Measurements from ENCODE around the gene TMEM250. TPM values are rescaled to one million over a fixed set of nuclear protein-coding genes. Genes with fewer than 3 reads are reported as not detected.

Gene TMEM250
- total RNA-seq, 1 donor from 2014 or later = 26.9 TPM

DNA sequence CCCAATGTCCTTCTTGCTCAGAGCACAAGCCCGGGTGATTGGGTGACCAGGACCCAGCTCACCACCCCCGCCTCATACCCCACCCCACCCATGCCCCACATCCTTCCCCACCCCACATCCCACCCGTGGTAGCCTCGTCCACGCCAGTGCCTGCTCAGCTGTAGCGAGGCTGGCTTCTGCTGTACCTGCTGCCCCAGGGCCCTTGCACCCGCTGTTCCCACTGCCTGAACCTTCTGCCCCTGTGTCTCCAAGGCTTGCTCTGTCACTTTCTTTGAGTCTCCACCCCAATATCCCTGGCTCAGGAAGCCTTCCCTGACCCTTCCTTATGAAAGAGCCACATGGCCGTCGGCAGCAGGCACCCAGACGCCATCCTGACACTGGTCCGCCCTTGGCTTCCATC lies 20.5 kb downstream of the TMEM250 start:
- DNase-seq (ENCODE audit: low spot score in 2 of 2) (no peak), FAIRE-seq (no peak)

DNA sequence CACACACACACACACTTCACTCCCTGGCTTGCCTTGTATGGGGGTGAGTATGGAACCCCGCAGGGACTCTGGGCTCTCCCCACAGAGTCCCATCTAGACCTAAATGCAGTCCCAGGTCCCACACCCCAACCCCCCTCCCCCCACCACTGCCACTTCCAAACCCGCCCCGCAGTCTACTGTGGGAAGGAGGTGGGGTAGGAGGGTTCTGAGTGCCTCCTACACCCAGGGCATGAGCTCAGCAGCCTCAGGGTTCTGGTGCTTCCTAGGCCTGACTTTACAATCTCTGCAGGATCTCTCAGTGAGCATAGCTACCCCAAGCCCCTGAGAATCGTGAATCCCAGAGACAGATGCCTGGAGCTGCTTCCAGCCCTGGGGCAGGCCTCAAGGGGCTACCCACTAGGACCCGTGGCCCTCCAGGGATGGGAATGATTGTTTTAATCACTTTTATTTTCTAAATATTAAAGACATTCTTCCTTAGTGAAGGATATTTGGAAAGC lies 22.1 kb downstream of the TMEM250 start:
- FAIRE-seq (no peak), DNase-seq (ENCODE audit: low spot score in 2 of 2) (no peak)

DNA sequence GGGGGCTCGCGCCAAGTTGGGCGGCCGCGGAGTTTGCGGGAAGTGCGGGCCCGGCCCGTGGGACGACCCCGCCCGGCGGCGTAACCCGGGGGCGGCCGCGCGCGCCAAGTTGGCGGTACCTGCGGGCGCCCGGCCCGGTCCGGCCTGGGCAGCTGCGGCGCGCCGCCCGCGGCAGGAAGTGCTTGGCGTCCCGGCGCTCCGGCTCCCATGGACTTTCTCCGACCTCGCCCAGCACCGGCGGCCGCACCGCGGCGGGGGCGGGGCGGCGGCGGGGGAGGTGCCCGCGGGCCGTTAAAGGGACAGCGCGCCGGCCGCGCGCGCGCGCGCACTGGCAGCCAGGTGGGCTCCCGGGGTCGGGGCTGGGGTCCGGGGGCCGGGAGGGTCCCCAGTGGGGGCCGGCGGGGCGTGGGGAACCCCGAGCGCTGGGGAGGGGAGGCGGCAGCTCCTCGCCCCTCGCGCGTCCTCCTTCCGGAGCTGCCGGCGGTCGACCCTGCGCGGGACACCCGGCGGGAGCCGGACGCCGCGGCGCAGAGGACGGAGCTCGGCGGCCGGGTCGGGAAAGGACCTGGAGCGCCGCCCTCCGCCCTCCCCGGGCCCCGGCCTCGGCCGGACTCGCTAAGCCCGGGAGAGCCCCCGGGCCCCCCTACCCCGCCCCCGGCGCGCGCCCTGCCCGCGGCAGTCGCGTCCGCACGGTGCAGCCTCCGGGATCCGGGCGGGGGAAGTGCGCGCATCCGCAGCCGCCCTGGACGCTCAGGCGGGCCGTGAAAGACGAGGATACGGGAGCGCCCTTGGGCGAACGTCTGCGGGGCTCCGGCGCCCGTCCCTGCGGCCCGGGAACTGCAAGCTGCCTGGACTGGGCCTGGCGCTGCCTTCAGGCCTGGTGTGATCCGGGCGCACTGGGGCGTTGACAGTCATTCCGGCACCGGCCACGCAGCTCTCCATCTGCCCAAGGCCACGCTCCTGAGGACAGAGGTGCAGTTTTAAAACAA lies 23.3 kb downstream of the TMEM250 start, which contains the start of gene NACC2:
Gene NACC2 (minus strand): TSS at position 220 of the 989 bp plus-strand sequence. CDS start 44,768 bp downstream, outside the sequence.
- FAIRE-seq (no peak), DNase-seq (ENCODE audit: low spot score in 2 of 2) (peak; percentile 84 to 85)

DNA sequence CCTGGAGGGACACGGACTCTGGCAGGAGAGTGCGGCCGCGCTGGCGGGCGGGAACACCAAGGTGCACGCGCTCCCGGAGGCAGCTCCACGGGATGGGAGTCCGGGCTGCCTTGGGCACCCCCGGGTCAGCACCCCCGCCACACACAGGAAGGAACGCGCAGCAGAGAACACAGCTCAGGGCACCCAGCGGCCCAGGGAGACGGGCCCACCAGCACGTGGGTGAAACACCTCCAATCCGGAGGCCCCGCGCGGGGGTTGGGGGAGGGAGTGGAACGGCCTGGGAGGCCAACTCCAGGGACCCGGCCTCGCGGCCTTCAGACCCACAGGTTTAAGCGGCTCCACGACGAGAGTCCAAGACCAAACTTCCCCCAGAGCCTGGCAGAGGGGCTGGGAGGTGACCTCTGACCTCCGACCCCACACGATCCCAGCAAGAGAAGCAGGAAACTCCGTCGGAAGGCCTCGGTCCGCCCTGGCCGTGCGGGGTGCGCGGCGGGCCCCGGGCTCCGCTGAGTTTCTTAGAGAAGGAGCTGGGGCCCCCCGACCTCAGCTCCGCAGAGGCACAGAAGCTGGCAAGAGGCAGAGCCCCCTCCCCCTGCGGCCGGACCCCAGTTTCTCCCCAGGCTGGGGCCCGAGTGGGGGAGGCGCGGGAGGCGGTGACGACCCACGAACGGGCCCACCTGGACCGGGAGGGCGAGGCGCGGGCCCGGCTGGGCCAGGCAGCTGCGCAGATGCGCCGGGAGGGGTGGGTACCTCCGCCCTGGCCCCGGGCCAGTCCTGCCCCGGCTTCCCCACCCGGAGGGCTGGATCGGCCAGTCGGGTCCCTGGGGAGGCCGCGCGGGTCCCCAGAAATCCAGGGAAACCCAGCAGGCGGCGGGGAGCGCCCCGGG lies 24.4 kb downstream of the TMEM250 start:
- DNase-seq (ENCODE audit: low spot score in 2 of 2) (peak; percentile 73 to 77), FAIRE-seq (no peak)

DNA sequence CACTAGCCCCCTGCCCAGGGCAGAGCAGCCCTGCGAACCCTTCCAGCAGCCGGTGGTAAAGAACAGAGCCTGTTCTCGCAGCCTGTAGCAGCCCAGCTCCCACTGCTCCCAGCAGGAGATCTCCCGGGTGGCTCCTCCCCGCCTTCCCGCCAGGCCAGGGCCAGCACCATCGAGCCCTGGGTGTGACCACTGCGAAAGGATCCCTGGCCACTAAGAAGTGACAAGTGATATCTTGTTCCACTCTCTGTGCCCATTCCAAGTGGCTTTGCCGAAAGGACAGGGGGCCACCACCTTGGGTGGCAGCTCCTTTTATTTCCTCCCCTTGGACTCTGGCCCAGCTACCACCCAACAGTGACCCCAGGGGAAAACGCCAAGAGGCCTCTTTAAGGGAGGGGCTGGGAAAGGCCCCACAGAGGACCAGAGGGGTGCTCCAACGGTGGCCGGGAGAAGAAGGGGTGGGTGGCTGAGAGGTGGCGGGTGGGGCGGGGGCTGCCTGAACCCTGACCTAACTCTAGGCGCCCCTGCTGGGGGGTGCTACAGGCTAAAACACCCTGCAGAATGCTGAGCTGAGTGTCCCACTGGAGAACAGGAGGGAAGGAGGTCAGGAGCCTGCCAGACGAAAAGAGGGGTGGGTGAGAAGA lies 25.2 kb downstream of the TMEM250 start:
- no peak for FAIRE-seq
- peak in 1 of 2 donors; percentile 74 for DNase-seq (ENCODE audit: low spot score in 2 of 2)

DNA sequence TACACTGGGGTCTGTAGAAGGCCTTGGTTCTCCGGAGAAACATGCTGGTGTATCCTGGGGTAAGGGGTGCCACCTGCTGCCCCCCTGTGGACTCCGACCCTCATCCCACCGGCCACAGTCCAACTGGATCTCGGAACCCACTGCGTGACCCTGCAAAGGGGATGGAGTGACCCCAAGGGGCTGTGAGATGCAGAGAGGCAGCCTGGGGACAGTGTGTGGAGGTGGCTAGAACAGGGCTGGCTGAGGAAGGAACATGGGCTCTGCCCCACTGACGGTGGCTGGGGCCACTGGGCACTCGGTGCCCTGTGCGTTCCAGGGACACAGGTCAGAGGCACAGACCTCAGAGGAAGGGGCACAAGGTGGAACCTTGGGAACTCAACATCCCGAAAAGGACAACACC lies 25.9 kb downstream of the TMEM250 start:
- DNase-seq (ENCODE audit: low spot score in 2 of 2) (no peak), FAIRE-seq (no peak)

DNA sequence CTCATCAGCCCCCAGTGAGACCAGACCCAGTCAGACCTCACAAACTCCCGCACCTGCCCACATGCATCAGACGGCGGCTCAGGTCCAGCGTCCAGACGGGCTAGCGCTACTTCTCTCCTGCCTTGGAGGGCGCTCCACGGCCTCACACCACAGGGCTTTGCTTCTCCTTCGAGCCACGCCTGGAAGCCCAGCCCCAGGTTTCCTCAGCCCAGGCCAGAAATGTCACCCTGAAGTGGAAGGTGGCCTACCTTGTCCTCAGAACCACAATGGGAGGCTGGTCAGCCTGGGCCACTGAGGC lies 26.4 kb downstream of the TMEM250 start:
- FAIRE-seq (no peak), DNase-seq (ENCODE audit: low spot score in 2 of 2) (no peak)

DNA sequence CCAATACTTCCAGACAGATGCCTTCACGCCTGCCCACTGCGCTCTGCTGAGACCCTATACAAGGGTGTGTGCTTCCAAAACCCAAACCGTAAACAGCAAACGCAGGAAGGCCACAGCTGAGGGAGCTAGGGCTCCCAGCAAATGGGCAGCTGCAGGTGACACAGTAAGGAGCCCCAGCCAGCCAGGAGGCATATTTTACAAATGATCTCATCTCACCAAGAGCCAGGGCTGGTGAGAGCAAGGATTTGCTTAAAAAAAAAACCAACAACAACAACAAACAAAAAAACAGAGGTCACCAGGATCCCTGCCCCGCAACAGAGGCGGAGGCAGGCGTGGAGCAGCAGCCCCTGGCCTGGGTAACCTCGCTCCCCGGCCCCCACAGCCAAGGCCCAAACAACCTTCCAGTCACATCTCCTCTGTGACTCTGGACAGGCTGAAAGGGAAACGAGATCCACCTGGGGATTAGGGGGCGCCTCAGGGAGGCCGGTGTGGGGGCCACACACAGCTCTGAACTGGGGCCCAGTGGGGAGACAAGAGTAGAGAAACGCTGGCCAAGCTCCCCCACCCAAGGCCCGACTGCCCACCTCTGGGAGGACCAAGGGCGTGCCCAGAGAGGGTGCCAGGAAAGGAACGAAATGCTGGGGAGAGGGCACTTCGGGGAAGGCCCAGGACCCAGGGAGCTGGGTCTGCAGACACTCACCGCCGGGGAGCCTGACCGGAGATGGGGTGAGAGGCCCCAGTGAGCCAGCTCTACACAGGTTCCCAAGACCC lies 26.9 kb downstream of the TMEM250 start:
- FAIRE-seq = no peak
- DNase-seq (ENCODE audit: low spot score in 2 of 2) = no peak

DNA sequence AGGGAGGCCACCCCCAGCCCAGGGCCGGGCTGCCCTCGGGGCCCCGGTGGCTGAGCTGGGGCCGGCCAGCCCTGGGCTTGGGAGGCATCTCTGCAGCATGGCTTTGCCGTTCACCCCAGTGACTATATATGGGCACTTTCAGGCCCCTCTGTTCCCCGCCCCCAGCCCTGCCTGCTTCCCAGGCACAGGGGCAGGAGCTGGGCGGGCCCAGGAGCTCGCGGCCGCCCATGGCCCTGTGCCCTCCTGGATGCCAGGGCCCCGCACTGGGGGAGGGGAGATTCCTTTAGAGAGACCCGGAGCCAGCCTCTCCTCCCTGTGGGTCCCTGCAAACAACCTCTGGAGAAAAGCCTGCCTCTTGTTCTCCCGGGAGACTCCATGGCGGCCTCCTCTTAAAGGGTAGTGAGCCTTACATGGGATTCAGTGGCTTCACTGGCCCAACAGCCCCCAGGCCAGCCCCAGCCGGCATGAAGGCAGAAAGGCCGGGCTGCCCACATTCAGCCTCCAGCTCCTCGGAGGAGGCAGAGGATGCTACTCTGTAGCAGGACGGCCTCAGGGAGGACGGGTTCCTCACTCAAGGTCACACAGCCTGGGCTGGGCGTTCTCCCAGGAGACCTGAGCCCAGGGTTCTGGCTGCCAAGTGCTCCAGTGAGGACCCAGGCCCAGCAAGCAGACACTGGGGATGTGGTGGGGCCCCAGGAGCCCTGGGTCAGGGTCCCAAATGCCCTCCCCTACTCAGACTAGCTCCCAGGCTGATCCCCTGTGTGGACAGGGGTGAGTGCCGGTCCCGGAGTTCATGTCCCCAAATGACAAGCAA lies 27.7 kb downstream of the TMEM250 start:
- no peak for FAIRE-seq
- DNase-seq (ENCODE audit: low spot score in 2 of 2) = no peak

DNA sequence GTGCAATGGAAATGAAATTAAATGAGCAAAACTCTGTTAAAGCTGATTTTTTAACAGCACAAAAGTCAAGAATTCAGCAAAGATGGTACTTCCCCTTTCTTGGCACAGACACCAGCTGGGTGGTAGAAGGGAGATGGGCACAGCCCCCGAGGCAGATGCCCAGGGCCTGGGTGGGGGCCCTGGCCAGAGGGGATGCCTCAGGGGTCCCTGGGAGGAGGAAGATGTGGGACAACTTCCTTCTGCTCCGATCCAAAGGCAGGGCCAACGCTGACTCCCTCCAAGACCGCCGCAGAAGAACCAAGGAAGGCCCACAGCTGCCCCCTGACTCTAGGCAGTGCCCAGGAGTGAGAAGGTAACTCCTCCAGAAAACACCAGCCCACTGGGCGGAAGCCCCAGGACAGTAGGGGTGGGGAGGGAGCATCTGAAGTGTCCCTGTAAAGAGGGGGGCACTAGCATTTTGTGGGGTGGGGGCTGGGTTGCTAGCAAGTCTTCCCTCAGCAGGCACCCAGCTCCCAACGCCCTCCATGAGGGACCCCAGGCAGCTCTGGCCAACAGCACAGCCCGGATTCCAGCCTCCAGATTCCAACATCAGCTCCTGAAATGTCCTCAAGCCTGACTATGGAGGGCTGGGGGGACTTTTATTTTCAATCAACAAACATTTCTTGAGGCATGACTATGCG lies 28.5 kb downstream of the TMEM250 start:
- FAIRE-seq = no peak
- no peak for DNase-seq (ENCODE audit: low spot score in 2 of 2)

DNA sequence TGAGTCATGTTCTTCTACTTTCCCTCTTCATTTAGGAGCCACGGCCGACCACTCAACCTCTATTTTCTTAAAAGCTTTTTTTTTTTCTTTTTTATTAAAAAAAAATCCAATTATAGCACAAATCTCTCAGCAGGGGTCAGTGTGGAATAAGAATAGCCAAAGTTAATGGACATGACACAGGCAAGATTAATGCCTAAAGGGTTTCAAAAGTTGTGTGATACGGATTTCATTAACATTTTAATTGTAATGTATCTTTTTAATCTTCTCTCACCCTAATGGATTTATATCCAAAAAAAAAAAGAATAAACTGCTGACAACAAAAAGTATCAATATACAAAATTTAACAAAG lies 29.0 kb downstream of the TMEM250 start:
- DNase-seq (ENCODE audit: low spot score in 2 of 2) (no peak), FAIRE-seq (peak; percentile 86)

DNA sequence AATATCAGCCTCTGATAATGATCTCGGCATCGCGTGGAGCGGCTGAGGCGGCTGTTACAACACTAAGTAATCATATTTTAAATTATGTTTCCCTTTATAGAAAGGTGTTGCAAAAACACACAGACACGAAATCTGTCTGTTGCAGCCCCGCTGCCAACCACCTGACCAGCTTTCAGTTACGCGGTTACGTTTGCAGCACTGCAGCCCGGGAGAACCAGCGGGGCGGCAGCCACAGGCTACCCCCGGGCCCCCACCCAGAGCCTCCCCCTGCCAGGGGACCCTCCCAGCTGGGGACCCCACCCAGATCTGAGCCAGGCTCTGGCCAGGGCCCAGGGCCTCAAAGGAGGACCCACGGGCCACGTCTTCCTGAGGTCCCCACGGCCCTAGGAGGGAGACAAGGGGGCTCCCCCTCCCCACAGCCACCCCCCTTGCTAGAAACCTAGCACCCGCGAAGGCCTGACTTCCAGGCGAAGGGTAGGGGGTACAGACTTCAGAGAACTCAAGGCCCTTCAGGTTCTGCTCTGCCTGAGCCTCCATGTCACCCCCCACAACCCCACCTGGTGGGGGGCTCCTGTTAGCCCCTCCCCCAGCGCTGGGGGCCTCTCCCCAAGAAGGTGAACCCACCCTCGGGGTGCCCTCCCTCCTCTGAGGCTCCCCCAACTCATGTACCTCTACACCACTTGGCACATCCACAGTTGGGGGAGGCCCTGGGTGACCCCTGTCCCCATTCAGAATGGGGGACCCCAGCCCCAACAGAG lies 29.6 kb downstream of the TMEM250 start:
- DNase-seq (ENCODE audit: low spot score in 2 of 2) = no peak
- FAIRE-seq = no peak

DNA sequence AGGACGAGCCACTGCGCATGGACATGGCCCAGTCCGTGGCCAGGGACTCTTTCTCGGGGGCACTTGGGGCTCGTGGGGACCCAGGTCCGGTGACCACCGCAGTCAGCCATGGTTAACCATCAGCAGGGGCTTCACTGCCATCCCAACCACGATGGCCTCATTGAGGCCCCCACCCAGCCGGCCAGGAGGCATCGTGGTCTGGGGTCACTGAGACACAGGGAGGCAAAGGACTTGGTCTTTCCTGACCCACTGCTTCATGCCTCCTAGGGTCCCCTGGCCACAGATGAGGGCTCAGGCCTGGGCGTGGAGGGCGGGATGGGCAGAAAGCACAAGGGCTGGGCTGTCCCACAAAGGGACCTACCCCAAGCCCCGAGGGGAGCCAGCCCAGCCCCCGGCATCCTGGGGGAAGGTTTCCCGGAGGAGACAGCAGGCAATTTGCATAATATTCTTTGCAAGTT lies 30.2 kb downstream of the TMEM250 start:
- FAIRE-seq (no peak), DNase-seq (ENCODE audit: low spot score in 2 of 2) (no peak)

DNA sequence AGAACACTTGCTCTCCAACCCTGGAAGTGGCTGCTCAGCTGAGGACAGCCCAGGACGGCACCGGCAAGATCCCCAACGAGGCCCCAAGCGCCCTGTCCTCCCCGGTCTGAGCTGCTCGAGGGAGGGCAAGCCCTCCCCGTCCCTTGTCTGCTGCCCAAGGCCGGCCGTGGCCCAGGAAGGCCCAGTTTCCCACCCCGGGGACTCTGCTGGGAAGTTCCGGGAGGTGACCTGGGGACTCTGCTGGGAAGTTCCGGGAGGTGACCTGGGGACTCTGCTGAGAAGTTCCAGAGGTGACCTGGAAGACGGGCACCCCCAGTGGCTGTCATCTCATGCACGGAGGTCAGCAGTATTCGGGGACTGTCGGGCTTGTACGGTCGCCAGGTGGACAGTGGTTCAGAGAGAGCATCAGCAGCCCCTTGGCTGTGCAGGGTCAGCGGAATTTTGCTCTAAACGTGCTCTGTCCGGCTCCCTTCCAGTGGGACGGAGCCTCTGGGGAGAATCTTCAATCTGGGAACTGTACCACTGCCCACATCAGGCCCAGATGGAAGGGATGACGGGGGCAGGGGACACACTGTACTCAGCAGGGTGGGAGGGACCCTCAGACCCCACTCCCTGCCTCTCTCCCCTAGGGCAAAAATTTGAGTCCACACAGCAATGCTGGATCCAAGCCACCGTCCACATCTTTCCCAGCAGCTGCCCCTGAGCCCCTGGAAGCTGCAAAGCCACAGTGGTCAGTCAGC lies 30.8 kb downstream of the TMEM250 start:
- FAIRE-seq = no peak

DNA sequence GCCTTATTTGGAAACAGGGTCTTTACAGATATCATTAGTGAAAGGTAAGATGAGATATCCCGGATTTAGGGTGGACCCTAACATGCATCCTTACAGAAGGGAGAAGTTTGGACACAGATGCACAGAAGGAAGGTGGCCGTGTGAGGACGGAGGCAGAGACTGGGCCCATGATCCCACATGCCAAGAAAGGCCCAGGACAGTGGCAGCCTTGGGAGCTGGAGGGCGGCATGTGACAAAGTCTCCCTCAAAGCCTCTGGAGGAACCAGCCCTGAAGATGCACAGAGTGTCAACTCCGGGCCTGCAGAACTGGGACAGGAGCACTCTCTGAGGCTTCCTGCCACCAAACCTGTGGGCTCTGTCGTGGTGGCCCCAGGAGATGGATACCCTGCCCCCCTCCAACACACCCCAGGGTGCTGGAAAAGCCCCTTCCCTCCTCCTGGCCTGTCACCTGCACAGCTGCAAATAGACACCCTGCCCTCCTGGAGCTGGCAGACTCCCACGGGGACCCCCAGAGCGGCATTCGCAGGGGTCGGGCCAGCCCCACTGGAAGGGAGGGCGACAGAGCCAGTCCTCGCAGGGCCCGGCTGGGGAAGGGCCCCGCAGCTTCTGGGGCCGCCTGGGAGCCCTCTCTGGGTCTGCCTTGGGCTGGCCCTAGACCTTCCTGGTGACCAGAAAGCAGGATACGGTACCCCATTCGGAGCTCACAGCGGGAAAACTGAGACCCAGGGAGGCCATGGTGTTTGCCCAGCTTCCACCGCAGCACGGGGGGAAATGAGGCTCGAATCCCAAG lies 31.5 kb downstream of the TMEM250 start:
- FAIRE-seq (no peak), DNase-seq (ENCODE audit: low spot score in 2 of 2) (peak in 1 of 2 donors; percentile 34)

More for the DNA sequence above, 30.8 kb downstream of the TMEM250 start:
- no peak for DNase-seq (ENCODE audit: low spot score in 2 of 2)

DNA sequence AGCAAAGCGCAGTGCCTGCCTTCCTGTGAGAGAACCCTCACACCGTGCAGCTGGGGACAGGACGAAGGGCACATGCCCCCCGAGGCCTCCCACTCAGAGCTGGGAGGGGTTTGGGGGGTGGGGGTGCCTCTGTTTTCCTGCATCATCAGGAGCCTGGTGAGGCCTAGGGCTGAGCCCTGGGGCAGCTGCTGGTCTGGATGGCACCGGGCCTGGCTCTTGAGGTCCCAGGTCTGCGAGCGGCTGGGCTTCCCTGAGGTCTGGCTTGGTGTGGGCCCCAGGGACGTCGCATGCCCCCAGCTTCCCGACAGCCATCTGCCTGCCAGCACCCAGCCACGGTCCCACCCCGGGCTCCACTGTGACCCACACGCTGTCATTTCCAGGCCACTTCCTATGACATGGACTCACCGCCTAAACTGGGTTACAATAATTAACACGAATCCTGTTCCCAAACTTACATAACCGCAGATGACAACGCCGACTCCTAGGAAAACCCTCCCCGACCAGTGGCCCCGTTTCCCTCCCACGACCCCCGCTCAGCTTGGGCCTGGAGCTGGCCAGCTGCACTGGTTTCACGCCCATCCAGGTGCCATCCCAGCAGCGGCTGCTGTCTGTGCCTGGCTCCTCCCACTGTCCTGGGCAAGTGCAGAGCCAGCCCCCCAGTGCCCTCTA lies 32.3 kb downstream of the TMEM250 start:
- FAIRE-seq (no peak), DNase-seq (ENCODE audit: low spot score in 2 of 2) (peak; percentile 73 to 75)

All from frontal cortex (tissue), 4 donors.